ENCODE data around the gene OXSR1.

GRCh38 chr3:38155825-38156224 lies 9.5 kb upstream of the OXSR1 start:
- no peak for TF ChIP-seq POLR2A (IDR thresholded peaks at IDR 0.05)
- TF ChIP-seq, protein P1, sequence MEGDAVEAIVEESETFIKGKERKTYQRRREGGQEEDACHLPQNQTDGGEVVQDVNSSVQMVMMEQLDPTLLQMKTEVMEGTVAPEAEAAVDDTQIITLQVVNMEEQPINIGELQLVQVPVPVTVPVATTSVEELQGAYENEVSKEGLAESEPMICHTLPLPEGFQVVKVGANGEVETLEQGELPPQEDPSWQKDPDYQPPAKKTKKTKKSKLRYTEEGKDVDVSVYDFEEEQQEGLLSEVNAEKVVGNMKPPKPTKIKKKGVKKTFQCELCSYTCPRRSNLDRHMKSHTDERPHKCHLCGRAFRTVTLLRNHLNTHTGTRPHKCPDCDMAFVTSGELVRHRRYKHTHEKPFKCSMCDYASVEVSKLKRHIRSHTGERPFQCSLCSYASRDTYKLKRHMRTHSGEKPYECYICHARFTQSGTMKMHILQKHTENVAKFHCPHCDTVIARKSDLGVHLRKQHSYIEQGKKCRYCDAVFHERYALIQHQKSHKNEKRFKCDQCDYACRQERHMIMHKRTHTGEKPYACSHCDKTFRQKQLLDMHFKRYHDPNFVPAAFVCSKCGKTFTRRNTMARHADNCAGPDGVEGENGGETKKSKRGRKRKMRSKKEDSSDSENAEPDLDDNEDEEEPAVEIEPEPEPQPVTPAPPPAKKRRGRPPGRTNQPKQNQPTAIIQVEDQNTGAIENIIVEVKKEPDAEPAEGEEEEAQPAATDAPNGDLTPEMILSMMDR (IDR thresholded peaks at IDR 0.05), result no peak

Measured in uterus (tissue), 2 donors.